ENCODE measurements around the gene ATP5F1D.

- TF ChIP-seq GATA2 (IDR thresholded peaks at IDR 0.05; ENCODE audit: low read depth, low read length): no peak
- TF ChIP-seq GATA3 (IDR thresholded peaks at IDR 0.05; ENCODE audit: low read depth, low read length): no peak
Observed at GRCh38 chr19:1257475-1258162, 16.1 kb downstream of the ATP5F1D start.

Data from SH-SY5Y (cell line).